NCI-H345 treated with DMSO at 0.1 percent for 48 hours (cell line): ENCODE data around the gene GAL3ST2.
"Not testable (repeated sequence)": the region's sequence is repeated elsewhere in the genome, so short reads cannot be mapped to it uniquely, and the experiment has no call there.

Experiments
- DNase-seq: peaks from one replicate; lab custom pipeline; 2025; ENCODE audit not compliant: unreplicated experiment; lab: John Stamatoyannopoulos, UW

The GAL3ST2 gene

GRCh38 chr2:241806217-241806616 lies 29.6 kb downstream of the GAL3ST2 start:
- not testable (repeated sequence) for DNase-seq

- no peak for DNase-seq
Measured at GRCh38 chr2:241808051-241808720, 31.6 kb downstream of the GAL3ST2 start.

- no peak for DNase-seq
Measured at GRCh38 chr2:241808721-241809382, 32.2 kb downstream of the GAL3ST2 start, which contains the start of gene NEU4. NEU4 (plus strand) TSS chr2:241809193; CDS start chr2:241814485, 5,292 bp downstream.

GRCh38 chr2:241809383-241810306 lies 33.0 kb downstream of the GAL3ST2 start:
- DNase-seq: no peak

GRCh38 chr2:241810307-241811200 lies 33.9 kb downstream of the GAL3ST2 start:
- DNase-seq: no peak

GRCh38 chr2:241811201-241811951 lies 34.8 kb downstream of the GAL3ST2 start:
- no peak for DNase-seq

GRCh38 chr2:241811952-241812729 lies 35.5 kb downstream of the GAL3ST2 start:
- DNase-seq: no peak

- DNase-seq: no peak
Measured at GRCh38 chr2:241812730-241813643, 36.4 kb downstream of the GAL3ST2 start.

- DNase-seq: no peak
Measured at GRCh38 chr2:241813644-241814392, 37.2 kb downstream of the GAL3ST2 start.

GRCh38 chr2:241814393-241814642 lies 37.7 kb downstream of the GAL3ST2 start:
- no peak for DNase-seq

- DNase-seq: no peak
Measured at GRCh38 chr2:241814643-241815476, 38.2 kb downstream of the GAL3ST2 start.

GRCh38 chr2:241815477-241816430 lies 39.1 kb downstream of the GAL3ST2 start:
- DNase-seq: no peak

- no peak for DNase-seq
Measured at GRCh38 chr2:241816431-241817121, 40.0 kb downstream of the GAL3ST2 start.

- no peak for DNase-seq
Measured at GRCh38 chr2:241817126-241817820, 40.7 kb downstream of the GAL3ST2 start.
